Natural killer cell (primary cell): ENCODE data around the gene AP5S1. TPM values are rescaled to one million over a fixed set of nuclear protein-coding genes. Genes with fewer than 3 reads are reported as not detected.
A peak's percentile ranks its signal among the peaks of the same experiment; 100 is the strongest.

Experiments
- ATAC-seq, 3 donors: fragments of 150-1000 bp in 2 of 3; fragments of 200-7000 bp in 1 of 3; cut with Tn5 transposase; 1 replicate in 1 of 3; 2 replicates in 2 of 3; pipeline ENCODE4 v1.10.0; 2021; ENCODE audit warnings: mild to moderate bottlenecking in 2 of 3, moderate library complexity in 2 of 3
- DNase-seq, 2 donors: peaks; one replicate each; pipeline versions ENCODE4 v3.0.0 to v3.0.0-alpha.2; 2013 to 2021; ENCODE audit warnings: mixed read lengths in 1 of 2
- H3K27ac ChIP-seq: one replicate; pipeline ENCODE4 v1.5.1; 2013; ENCODE audit warnings: mild to moderate bottlenecking, low read length
- H3K27me3 ChIP-seq: one replicate; pipeline ENCODE4 v1.6.1; 2013; ENCODE audit warnings: low read length; ENCODE audit not compliant: control insufficient read depth, insufficient read depth
- H3K36me3 ChIP-seq: one replicate; pipeline ENCODE4 v1.6.1; 2013; ENCODE audit warnings: low read length; ENCODE audit not compliant: control insufficient read depth, insufficient read depth
- H3K4me1 ChIP-seq: one replicate; pipeline ENCODE4 v1.6.1; 2013; ENCODE audit warnings: low read length; ENCODE audit not compliant: control insufficient read depth, insufficient read depth
- H3K4me3 ChIP-seq: one replicate; pipeline ENCODE4 v1.5.1; 2013; ENCODE audit warnings: low read length
- H3K9me3 ChIP-seq: one replicate; pipeline ENCODE4 v1.6.1; 2013; ENCODE audit warnings: low read length; ENCODE audit not compliant: control insufficient read depth, insufficient read depth
- H3K27ac Mint-ChIP-seq, 2 donors: one replicate each; pipeline ENCODE4 v1.8.0; 2022; ENCODE audit warnings: mild to moderate bottlenecking in 2 of 2, mixed read lengths in 2 of 2, moderate library complexity in 1 of 2
- H3K27me3 Mint-ChIP-seq, 2 donors: one replicate each; pipeline ENCODE4 v1.8.0; 2022; ENCODE audit warnings: low read depth in 2 of 2, mixed read lengths in 2 of 2
- H3K36me3 Mint-ChIP-seq: one replicate; pipeline ENCODE4 v1.8.0; 2022; ENCODE audit warnings: mixed read lengths
- H3K4me1 Mint-ChIP-seq, 2 donors: one replicate each; pipeline ENCODE4 v1.8.0; 2022; ENCODE audit warnings: mixed read lengths in 2 of 2
- H3K4me3 Mint-ChIP-seq: one replicate; pipeline ENCODE4 v1.8.0; 2022; ENCODE audit warnings: mild to moderate bottlenecking, moderate library complexity, mixed read lengths
- H3K9me3 Mint-ChIP-seq, 2 donors: one replicate each; pipeline ENCODE4 v1.8.0; 2022; ENCODE audit warnings: mixed read lengths in 2 of 2
- WGBS: methylation state at CpG from one replicate; pipeline ENCODE4 v1.1.7; 2013; ENCODE audit warnings: missing lambda C conversion rate; ENCODE audit not compliant: insufficient coverage; 5-methylcytosine and 5-hydroxymethylcytosine counted together
- intact Hi-C: fragments of 100-400 bp; cut with micrococcal nuclease; formaldehyde crosslinking; loops from one replicate; pipeline ENCODE4 v1.14.2; 2022
- total RNA-seq, 4 donors: library from RNA; stranded (reverse); fragments of 120-200 nt in 1 of 4; gene quantifications; one replicate each; pipeline versions ENCODE4 v1.2.3 to v1.2.4, GENCODE V29; 2013 to 2022
- TF ChIP-seq, protein P1 (sequence below): fragments of 200-600 bp; IDR thresholded peaks from one replicate; pipeline ENCODE4 v1.8.0; 2022; ENCODE audit warnings: antibody characterized with exemption

The AP5S1 gene
- total RNA-seq, 3 donors from 2014 or later (not counting 1 experiment from before 2014, with no cell fraction given) = 7.9 to 12.3 (median 12.1) TPM

DNA sequence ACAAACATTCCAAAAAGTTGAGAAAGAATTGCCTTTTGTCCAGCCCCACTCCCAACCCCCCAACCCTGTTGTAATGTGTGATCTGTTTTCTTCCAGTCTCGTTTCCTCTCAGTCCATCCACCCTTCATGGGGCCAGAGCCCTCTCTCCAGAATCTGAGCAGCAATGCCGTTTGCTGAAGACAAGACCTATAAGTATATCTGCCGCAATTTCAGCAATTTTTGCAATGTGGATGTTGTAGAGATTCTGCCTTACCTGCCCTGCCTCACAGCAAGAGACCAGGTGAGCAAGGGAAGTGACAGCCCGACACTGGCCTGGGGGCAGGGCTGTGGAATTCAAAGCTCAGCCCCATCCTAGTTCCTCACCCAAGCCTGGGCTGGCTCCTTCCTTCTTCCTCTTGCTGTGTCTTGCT is 34.1 kb downstream of the AP5S1 start:
- TF ChIP-seq, protein P1, sequence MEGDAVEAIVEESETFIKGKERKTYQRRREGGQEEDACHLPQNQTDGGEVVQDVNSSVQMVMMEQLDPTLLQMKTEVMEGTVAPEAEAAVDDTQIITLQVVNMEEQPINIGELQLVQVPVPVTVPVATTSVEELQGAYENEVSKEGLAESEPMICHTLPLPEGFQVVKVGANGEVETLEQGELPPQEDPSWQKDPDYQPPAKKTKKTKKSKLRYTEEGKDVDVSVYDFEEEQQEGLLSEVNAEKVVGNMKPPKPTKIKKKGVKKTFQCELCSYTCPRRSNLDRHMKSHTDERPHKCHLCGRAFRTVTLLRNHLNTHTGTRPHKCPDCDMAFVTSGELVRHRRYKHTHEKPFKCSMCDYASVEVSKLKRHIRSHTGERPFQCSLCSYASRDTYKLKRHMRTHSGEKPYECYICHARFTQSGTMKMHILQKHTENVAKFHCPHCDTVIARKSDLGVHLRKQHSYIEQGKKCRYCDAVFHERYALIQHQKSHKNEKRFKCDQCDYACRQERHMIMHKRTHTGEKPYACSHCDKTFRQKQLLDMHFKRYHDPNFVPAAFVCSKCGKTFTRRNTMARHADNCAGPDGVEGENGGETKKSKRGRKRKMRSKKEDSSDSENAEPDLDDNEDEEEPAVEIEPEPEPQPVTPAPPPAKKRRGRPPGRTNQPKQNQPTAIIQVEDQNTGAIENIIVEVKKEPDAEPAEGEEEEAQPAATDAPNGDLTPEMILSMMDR = no peak
- no peaks in the 10 kb centered on the region for H3K9me3 ChIP-seq
- intact Hi-C loops = loop anchor here (2.0 kb wide), 2 partner anchors 34 to 68 kb away; partner anchors contain the start of genes AP5S1 and CENPB
- no peak overlapping the region for H3K27ac ChIP-seq
- H3K27me3 Mint-ChIP-seq = no peaks in the 10 kb centered on the region
- DNase-seq (no peak), ATAC-seq (no peak)
- H3K9me3 Mint-ChIP-seq = no peaks in the 10 kb centered on the region
- H3K36me3 Mint-ChIP-seq = peaks cover 7% of the 10 kb centered on the region
- H3K4me3 Mint-ChIP-seq = no peak overlapping the region
- H3K36me3 ChIP-seq = peaks cover 18% of the 10 kb centered on the region
- H3K27me3 ChIP-seq = no peaks in the 10 kb centered on the region
- H3K4me3 ChIP-seq = no peak overlapping the region
- no peaks in the 10 kb centered on the region for H3K4me1 ChIP-seq
- WGBS = 97% methylated on average over 3 of the region's 4 CpGs
- H3K27ac Mint-ChIP-seq = no peak overlapping the region
- H3K4me1 Mint-ChIP-seq = peaks cover 15 to 16% of the 10 kb centered on the region in 2 donors

DNA sequence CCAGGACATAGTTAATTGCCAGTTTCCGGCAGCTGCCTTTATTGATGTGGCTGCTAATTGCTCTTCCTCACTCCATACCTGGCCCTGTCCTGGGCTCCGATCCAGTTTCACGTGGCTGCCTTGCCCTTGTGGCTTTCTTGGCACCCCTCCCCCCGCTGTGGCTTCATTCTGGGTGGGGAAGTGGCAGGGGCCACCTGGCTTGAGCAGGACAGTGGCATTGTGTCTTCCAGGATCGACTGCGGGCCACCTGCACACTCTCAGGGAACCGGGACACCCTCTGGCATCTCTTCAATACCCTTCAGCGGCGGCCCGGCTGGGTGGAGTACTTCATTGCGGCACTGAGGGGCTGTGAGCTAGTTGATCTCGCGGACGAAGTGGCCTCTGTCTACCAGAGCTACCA is 37.1 kb downstream of the AP5S1 start:
- H3K27ac Mint-ChIP-seq = peak overlapping the region in 1 of 2 donors; percentile 61
- intact Hi-C loops = no loop called here
- H3K9me3 Mint-ChIP-seq = no peaks in the 10 kb centered on the region
- DNase-seq (no peak), ATAC-seq (no peak)
- no peaks in the 10 kb centered on the region for H3K27me3 Mint-ChIP-seq
- WGBS = 81% methylated on average over 14 of the region's 14 CpGs
- TF ChIP-seq, protein P1 = no peak
- H3K4me3 Mint-ChIP-seq = no peak overlapping the region
- Histone ChIP-seq H3K27ac (no peak overlapping the region), H3K4me3 (no peak overlapping the region), H3K36me3 (peaks cover 34% of the 10 kb centered on the region), H3K27me3 (no peaks in the 10 kb centered on the region), H3K9me3 (no peaks in the 10 kb centered on the region), H3K4me1 (no peaks in the 10 kb centered on the region)
- H3K4me1 Mint-ChIP-seq = peaks cover 11 to 12% of the 10 kb centered on the region in 2 donors
- H3K36me3 Mint-ChIP-seq = peaks cover 7% of the 10 kb centered on the region

DNA sequence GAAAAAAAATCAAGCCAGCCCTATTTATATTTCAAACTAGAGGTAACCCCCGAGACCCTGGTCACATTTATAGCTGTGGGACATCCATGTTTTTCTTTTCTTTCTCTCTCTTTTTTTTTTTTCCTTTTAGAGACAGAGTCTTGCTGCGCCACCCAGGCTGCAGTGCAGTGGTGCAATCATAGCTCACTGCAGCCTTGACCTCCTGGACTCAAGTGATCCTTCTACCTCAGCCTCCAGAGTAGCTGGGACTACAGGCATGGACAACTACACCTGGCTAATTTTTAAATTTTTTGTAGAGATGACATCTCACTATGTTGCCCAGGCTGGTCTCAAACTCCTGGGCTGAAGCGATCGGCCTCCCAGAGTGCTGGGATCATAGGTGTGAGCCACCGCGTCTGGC is 38.3 kb downstream of the AP5S1 start:
- Histone ChIP-seq H3K4me1 (no peaks in the 10 kb centered on the region), H3K27me3 (no peaks in the 10 kb centered on the region), H3K36me3 (peaks cover 47% of the 10 kb centered on the region), H3K4me3 (no peak overlapping the region), H3K27ac (no peak overlapping the region), H3K9me3 (no peaks in the 10 kb centered on the region)
- Mint-ChIP-seq H3K9me3 (no peaks in the 10 kb centered on the region), H3K36me3 (peaks cover 7% of the 10 kb centered on the region), H3K27me3 (no peaks in the 10 kb centered on the region), H3K4me3 (no peak overlapping the region), H3K27ac (no peak overlapping the region), H3K4me1 (peaks cover 11 to 15% of the 10 kb centered on the region in 2 donors)
- 95% methylated on average over 6 of the region's 6 CpGs for WGBS
- ATAC-seq (no peak), DNase-seq (no peak)
- intact Hi-C loops = no loop called here
- TF ChIP-seq, protein P1 = no peak

DNA sequence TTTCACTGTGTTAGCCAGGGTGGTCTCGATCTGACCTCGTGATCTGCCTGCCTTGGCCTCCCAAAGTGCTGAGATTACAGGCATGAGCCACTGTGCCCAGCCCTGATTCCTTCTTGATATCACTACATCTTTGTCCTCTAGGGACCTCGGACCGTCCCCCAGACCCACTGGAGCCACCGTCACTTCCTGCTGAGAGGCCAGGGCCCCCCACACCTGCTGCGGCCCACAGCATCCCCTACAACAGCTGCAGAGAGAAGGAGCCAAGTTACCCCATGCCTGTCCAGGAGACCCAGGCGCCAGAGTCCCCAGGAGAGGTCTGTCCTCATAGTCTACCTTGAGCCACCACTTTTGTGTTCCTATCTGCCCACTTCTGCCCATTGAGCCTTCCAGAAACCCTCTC is 40.8 kb downstream of the AP5S1 start:
- no peak for ATAC-seq

More for the DNA sequence above, 40.8 kb downstream of the AP5S1 start:
- WGBS = 93% methylated on average over 7 of the region's 7 CpGs
- H3K27ac Mint-ChIP-seq = no peak overlapping the region
- H3K27me3 Mint-ChIP-seq = no peaks in the 10 kb centered on the region
- H3K4me1 Mint-ChIP-seq = peaks cover 6 to 9% of the 10 kb centered on the region in 2 donors
- H3K27me3 ChIP-seq = no peaks in the 10 kb centered on the region
- peaks cover 72% of the 10 kb centered on the region for H3K36me3 ChIP-seq
- no peak overlapping the region for H3K4me3 ChIP-seq
- H3K9me3 ChIP-seq = no peaks in the 10 kb centered on the region
- H3K27ac ChIP-seq = no peak overlapping the region
- TF ChIP-seq, protein P1 = no peak
- DNase-seq = no peak
- no peaks in the 10 kb centered on the region for H3K9me3 Mint-ChIP-seq
- no peak overlapping the region for H3K4me3 Mint-ChIP-seq
- intact Hi-C loops = no loop called here
- peaks cover 7% of the 10 kb centered on the region for H3K36me3 Mint-ChIP-seq
- H3K4me1 ChIP-seq = no peaks in the 10 kb centered on the region
